ENCODE results near the gene HMX3.

HMX3 gene

DNA sequence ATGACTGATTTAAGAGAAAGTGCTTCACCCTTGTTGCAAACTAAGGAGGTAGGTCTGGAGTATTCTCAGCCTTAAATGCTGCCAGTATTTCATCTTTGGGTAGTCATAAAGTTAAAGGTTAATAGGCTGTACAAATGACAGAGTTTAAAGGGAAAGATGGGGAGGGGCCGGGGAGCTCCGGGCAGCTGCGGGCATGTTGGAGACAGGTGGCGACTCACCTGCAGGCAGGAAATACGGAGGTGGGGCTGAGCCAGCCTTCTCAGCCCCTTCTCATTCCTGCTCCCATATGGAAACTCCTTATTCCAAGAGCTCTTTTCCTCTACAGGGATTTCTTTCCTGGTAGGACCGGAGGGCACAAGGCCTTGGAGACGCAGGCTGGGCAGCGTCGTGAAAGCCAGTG is 31.8 kb upstream of the HMX3 start:
- Histone ChIP-seq H3K36me3 (no peaks in the 10 kb centered on the region), H3K9me3 (ENCODE audit: severe bottlenecking) (no peaks in the 10 kb centered on the region), H3K4me3 (ENCODE audit: low read depth, low read length) (no peak overlapping the region), H3K27me3 (ENCODE audit: insufficient read depth, low read depth, severe bottlenecking) (peaks cover 77% of the 10 kb centered on the region), H3K27ac (no peak overlapping the region)
- DNase-seq = no peak
- TF ChIP-seq, protein P1, sequence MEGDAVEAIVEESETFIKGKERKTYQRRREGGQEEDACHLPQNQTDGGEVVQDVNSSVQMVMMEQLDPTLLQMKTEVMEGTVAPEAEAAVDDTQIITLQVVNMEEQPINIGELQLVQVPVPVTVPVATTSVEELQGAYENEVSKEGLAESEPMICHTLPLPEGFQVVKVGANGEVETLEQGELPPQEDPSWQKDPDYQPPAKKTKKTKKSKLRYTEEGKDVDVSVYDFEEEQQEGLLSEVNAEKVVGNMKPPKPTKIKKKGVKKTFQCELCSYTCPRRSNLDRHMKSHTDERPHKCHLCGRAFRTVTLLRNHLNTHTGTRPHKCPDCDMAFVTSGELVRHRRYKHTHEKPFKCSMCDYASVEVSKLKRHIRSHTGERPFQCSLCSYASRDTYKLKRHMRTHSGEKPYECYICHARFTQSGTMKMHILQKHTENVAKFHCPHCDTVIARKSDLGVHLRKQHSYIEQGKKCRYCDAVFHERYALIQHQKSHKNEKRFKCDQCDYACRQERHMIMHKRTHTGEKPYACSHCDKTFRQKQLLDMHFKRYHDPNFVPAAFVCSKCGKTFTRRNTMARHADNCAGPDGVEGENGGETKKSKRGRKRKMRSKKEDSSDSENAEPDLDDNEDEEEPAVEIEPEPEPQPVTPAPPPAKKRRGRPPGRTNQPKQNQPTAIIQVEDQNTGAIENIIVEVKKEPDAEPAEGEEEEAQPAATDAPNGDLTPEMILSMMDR (IDR thresholded peaks at IDR 0.05; ENCODE audit: low read depth, low read length) = no peak

DNA sequence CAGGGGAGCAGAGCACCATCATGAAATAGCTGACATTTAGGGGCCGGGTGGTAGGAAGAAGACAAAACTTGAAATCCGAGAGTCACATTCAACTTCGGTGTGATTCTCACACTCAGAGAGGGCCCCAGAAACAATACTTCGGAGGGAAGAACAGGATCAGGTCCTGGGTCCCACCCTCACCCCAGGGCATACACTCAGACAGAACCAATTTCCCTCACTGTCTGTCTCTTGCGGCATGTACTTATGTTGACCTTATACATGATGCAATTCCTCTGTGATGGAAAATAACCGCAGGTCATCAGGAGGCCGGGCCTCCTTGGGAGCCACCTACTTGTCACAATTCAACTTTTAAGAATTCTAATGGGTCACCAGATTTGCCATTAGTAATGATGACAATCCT is 26.3 kb upstream of the HMX3 start:
- no peaks in the 10 kb centered on the region for H3K9me3 ChIP-seq (ENCODE audit: severe bottlenecking)
- peaks cover 88% of the 10 kb centered on the region for H3K27me3 ChIP-seq (ENCODE audit: insufficient read depth, low read depth, severe bottlenecking)
- no peak overlapping the region for H3K27ac ChIP-seq
- TF ChIP-seq, protein P1 (IDR thresholded peaks at IDR 0.05; ENCODE audit: low read depth, low read length) = no peak
- no peak overlapping the region for H3K4me3 ChIP-seq (ENCODE audit: low read depth, low read length)
- no peaks in the 10 kb centered on the region for H3K36me3 ChIP-seq
- no peak for DNase-seq

DNA sequence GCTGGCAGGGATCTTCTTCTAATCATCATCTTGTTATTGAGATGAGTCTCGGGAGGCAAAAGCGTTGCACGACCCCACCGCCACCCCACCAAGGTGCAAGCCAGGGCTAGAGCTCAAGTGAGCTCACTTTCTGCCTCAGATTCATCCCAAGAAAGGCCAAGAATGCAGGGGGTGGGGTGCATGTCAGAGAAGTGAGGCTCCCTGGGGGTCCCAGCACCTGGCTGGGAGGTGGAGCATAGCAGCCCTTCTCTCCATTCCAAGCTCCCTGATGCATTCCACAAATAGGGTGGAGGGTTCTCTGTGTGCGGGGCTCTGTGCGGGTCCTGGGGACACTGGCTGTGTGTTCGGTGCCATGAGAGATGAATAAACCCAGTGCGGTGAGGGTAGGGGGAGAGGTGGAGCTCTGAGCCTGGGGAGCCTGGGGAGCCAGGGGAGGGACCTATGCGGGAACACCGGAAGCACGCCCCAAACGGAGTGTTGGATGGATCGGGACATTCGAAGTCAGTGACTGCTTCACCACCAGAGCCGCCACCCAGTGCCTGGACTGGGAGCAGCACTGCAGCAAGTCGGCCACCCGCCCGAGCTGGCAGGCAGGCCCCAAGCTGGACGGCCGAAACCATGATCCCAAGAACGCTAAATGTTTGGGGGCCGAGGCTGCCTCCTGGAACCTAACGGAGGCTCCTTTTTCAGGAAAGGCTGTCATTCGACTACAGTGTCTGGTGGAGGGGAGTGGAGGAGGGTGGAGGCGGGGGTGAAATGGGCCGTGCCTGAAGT is 17.9 kb upstream of the HMX3 start:
- DNase-seq = no peak
- Histone ChIP-seq H3K9me3 (ENCODE audit: severe bottlenecking) (no peaks in the 10 kb centered on the region), H3K27ac (no peak overlapping the region), H3K36me3 (no peaks in the 10 kb centered on the region), H3K4me3 (ENCODE audit: low read depth, low read length) (no peak overlapping the region), H3K27me3 (ENCODE audit: insufficient read depth, low read depth, severe bottlenecking) (peaks cover 56% of the 10 kb centered on the region)
- TF ChIP-seq, protein P1 (IDR thresholded peaks at IDR 0.05; ENCODE audit: low read depth, low read length) = no peak

DNA sequence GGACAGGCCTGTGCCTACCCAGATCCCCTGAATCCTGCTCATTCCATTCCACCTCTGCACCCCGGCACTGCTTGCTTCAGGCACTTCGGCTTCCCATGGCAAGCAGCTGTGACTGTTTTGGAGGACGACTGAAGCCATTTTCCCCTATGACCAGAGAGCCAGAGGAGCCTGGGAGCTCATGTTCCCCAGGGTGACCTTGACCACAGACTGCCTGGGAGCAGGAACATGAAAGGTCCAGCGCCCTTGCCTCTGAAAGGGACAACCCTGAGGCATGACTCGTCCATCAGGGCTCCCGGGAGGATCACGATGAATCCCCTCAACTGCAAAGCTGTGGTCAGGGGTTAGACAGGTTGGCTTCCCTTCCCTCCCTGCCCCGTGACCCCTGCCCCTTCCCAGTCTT is 16.7 kb upstream of the HMX3 start:
- Histone ChIP-seq H3K4me3 (ENCODE audit: low read depth, low read length) (no peak overlapping the region), H3K27me3 (ENCODE audit: insufficient read depth, low read depth, severe bottlenecking) (peaks cover 53% of the 10 kb centered on the region), H3K27ac (no peak overlapping the region), H3K36me3 (no peaks in the 10 kb centered on the region), H3K9me3 (ENCODE audit: severe bottlenecking) (no peaks in the 10 kb centered on the region)
- no peak for DNase-seq
- TF ChIP-seq, protein P1 (IDR thresholded peaks at IDR 0.05; ENCODE audit: low read depth, low read length) = no peak

DNA sequence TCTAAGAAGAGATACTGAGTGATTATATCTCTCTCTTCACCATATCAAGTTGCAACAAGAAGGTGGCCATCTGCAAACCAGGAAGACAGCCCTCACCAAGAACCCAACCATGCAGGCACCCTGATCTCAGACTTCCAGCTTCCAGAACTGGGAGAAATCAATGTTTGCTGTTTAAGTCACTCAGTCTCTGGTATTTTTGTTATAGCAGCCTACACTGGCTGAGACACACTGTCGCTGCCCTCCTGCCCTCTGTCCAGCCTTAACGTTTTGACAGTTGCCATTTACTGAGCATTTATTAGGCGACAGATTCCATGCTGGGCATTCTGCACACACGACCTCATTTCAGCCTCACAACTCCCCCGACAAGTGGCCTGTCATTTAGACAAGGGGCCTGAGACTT is 9.5 kb upstream of the HMX3 start:
- TF ChIP-seq, protein P1 (IDR thresholded peaks at IDR 0.05; ENCODE audit: low read depth, low read length) = no peak
- DNase-seq = no peak
- no peak overlapping the region for H3K4me3 ChIP-seq (ENCODE audit: low read depth, low read length)
- H3K27ac ChIP-seq = no peak overlapping the region
- peaks cover 81% of the 10 kb centered on the region for H3K27me3 ChIP-seq (ENCODE audit: insufficient read depth, low read depth, severe bottlenecking)
- peaks cover 9% of the 10 kb centered on the region for H3K9me3 ChIP-seq (ENCODE audit: severe bottlenecking)
- no peaks in the 10 kb centered on the region for H3K36me3 ChIP-seq

Data from WERI-Rb-1 (cell line).